Fibroblast of peridontal ligament (primary cell): ENCODE results near the gene REC114.
A peak's percentile ranks its signal among the peaks of the same experiment; 100 is the strongest.

Source experiments
- DNase-seq: peaks from one replicate; pipeline ENCODE4 v3.0.0-alpha.2; 2010; ENCODE audit errors: extremely low read depth

REC114 gene

GRCh38 chr15:73604477-73604876 lies 161.5 kb downstream of the REC114 start:
- no peak for DNase-seq

DNA sequence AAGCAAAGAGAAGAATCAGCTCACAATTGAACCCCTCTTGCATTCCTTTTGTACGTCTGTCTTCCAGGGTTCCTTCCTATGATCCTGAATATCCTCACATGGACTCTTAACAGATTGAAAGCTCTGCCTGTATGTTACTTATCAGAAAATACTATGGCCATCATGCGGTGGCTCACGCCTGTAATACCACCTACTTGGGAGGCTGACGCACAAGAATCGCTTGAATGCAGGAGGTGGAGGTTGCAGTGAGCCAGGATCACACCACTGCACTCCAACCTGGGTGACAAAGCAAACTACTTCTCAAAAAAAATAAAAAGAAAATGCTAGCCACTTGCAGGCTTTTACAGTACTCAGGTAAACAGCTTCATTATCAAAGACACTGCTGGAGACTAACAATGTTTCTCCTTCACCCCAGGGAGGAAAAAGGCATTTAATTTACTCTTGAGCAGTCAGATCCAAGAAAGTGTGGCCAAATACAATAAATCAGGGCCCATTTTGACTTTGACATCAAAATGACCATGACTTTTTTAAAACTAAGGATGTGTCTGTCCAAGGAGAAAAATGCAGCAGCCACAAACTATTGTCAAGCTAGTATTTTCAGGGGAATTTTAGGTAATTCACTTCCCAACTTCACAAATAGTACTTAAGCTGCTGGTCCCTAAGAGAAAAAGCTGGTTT lies 162.9 kb downstream of the REC114 start:
- DNase-seq = no peak

GRCh38 chr15:73607405-73607804 lies 164.4 kb downstream of the REC114 start:
- no peak for DNase-seq

GRCh38 chr15:73607843-73608242 lies 164.9 kb downstream of the REC114 start:
- DNase-seq = no peak

- DNase-seq = no peak
Observed at GRCh38 chr15:73608475-73608874, 165.5 kb downstream of the REC114 start.

- peak; percentile 75 for DNase-seq
Observed at GRCh38 chr15:73608941-73609340, 166.0 kb downstream of the REC114 start.
